Fibroblast of the aortic adventitia (primary cell): ENCODE measurements around the gene WDR91. TPM values are rescaled to one million over a fixed set of nuclear protein-coding genes. Genes with fewer than 3 reads are reported as not detected.

Experiments used
- DNase-seq: peaks from one replicate; pipeline ENCODE4 v3.0.0-alpha.2; 2010; ENCODE audit warnings: low read depth
- H3K4me3 ChIP-seq: 2 replicates; pipeline ENCODE4 v1.5.1; 2011; ENCODE audit warnings: low read depth, mild to moderate bottlenecking, control low read depth, low read length, moderate library complexity
- CTCF ChIP-seq: IDR thresholded peaks from 2 replicates; pipeline ENCODE4 v1.5.1; 2011; ENCODE audit warnings: mild to moderate bottlenecking, low read length, control low read depth, inconsistent platforms; ENCODE audit not compliant: insufficient read depth
- total RNA-seq: library from RNA; depleted of rRNA; stranded (reverse); fragments of >200 nt; gene quantifications from 2 replicates; pipeline ENCODE4 v1.2.3, GENCODE V29; 2012; ENCODE audit warnings: low replicate concordance

Gene WDR91
- total RNA-seq, 1 donor, result 6.5 TPM

- no peak for DNase-seq
- H3K4me3 ChIP-seq, result no peak within 1 kb of the TSS
- TF ChIP-seq CTCF, result no peak
Observed at GRCh38 chr7:135233570-135233969, 22.2 kb upstream of the WDR91 start, which contains the start of gene STRA8. Gene STRA8, plus strand, starts transcription at chr7:135233838. Its CDS starts 6,687 bp downstream, at chr7:135240525.

DNA sequence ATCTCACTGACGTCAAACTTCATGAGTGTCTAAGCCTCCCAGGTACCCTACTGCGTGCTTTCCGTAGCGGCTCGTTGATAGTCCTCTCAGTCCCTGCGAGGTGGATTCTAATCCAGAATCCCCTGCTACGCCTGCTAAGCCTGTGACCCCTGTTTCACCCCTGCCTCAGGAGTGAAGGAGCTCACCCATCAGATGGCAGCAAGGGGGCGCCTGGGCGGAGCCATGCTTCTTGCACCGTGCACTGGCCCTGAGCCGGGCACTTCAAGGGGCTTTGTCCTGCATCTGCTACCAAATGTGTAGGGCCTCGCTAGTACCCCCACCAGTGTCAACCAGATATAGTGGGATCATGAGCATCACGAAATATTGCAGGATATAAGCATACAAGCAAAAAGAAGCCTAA, 21.4 kb upstream of the WDR91 start:
- DNase-seq, result no peak
- no peak overlapping the region for H3K4me3 ChIP-seq
- TF ChIP-seq CTCF, result peak; percentile 3

GRCh38 chr7:135232087-135232486, 20.8 kb upstream of the WDR91 start:
- no peak overlapping the region for H3K4me3 ChIP-seq
- TF ChIP-seq CTCF, result no peak
- DNase-seq, result no peak

GRCh38 chr7:135231686-135232085, 20.4 kb upstream of the WDR91 start:
- no peak for DNase-seq
- H3K4me3 ChIP-seq, result no peak overlapping the region
- TF ChIP-seq CTCF, result no peak

DNA sequence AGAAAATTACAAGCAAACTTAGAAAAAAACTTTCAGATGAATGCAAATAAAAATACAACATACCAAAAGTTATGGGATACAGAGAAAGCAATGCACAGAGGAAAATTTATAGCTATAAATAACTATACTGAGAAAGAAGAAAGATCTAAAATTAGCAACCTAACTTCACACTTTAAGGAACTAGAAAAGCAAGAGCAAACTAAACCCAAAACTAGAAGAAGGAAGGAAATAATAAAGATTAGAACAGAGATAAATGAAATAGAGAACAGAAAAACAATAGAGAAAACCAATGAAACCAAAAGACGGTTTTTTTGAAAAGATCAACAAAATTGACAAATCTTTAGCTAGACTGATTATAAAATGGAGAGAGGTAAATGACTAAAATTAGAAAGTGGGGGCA, 12.7 kb upstream of the WDR91 start:
- DNase-seq, result no peak
- no peak overlapping the region for H3K4me3 ChIP-seq
- no peak for TF ChIP-seq CTCF

GRCh38 chr7:135217645-135218509, 6.6 kb upstream of the WDR91 start:
- H3K4me3 ChIP-seq, result no peak overlapping the region
- TF ChIP-seq CTCF, result no peak
- DNase-seq, result no peak
